ENCODE data around the gene IQSEC1. TPM values are rescaled to one million over a fixed set of nuclear protein-coding genes. Genes with fewer than 3 reads are reported as not detected.

Gene IQSEC1
- total RNA-seq, 6 experiments from 2014 or later, result 21.1 to 25.1 (median 21.9) TPM

DNA sequence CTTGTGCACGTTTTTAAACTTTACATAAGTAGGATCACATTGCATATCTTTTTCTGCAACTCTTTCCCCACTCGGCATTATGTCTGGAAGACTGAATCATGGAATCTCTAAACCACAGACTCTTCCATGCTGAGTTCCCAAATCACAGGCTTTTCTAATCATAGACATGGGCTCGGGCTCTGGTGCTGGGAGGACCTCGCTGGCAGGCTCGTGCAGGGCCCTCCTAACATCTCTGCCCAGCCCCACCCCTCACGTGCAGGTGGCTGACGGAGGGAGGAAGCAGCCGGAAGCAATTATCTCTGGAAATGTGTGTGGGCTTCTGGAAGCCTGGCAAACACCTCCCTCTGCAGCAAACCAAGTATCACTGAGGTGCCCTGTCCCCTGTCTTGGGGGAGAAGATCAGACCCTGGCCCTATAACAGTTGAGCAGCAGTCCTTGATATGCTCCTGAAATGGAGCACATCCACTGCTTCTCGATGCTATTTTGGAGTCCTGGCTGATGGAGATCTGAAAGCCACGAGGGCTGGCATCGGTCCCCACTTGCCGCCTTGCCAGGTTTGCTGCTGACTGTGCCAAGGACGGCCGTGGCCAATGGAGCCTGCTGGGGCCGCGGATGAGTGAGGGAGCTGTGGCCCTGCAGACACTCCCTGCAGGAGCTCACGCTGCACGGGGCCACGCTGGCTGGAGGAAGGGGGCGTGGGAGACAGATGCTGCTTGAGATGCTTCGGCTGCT lies 4.4 kb upstream of the IQSEC1 start:
- H3K4me3 Mint-ChIP-seq, result no peak overlapping the region
- TF ChIP-seq, protein P1, sequence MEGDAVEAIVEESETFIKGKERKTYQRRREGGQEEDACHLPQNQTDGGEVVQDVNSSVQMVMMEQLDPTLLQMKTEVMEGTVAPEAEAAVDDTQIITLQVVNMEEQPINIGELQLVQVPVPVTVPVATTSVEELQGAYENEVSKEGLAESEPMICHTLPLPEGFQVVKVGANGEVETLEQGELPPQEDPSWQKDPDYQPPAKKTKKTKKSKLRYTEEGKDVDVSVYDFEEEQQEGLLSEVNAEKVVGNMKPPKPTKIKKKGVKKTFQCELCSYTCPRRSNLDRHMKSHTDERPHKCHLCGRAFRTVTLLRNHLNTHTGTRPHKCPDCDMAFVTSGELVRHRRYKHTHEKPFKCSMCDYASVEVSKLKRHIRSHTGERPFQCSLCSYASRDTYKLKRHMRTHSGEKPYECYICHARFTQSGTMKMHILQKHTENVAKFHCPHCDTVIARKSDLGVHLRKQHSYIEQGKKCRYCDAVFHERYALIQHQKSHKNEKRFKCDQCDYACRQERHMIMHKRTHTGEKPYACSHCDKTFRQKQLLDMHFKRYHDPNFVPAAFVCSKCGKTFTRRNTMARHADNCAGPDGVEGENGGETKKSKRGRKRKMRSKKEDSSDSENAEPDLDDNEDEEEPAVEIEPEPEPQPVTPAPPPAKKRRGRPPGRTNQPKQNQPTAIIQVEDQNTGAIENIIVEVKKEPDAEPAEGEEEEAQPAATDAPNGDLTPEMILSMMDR (IDR thresholded peaks at IDR 0.05), result no peak
- H3K9me3 Mint-ChIP-seq, result no peaks in the 10 kb centered on the region
- no peak overlapping the region for H3K27ac Mint-ChIP-seq
- H3K4me1 Mint-ChIP-seq (ENCODE audit: low read depth), result no peaks in the 10 kb centered on the region
- peaks cover 55% of the 10 kb centered on the region for H3K27me3 Mint-ChIP-seq (ENCODE audit: insufficient read depth)
- no peak for DNase-seq
- 0 out of 2 replicates have a peak, but pooled peaks cover 5% of the 10 kb centered on the region for H3K36me3 Mint-ChIP-seq (ENCODE audit: low read depth)

DNA sequence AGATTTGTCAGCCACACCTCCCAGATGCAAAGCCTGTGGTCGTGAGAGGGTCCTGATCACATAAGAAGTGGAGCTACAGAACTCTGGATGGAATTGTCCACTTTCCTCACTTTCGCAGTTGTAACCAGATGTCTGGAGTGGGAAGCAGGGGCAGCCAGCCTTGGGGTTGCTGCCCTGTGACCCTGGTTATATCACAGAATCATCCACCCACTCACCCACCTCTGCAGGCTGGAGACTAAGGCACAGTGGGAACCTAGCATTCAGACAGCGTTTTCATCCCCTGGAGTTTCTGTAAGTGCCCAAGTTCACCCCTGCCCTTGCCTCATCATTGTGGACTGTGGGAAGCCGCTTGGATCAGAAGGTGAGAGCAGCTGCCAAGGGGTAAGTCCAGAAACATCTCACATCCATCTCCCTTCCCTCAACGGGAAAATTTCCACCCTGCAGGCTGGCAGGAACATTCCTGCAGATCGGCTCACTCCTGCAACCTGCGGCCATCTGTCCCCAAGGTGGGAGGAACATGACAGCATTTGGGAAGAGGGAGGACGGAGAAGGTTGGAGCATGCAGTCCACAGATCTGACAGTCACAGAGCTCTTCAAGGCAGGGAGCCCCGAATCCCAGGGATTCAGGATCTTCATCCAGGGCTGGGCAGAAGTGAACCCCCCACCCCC lies 2.9 kb upstream of the IQSEC1 start:
- TF ChIP-seq, protein P1 (IDR thresholded peaks at IDR 0.05), result no peak
- Mint-ChIP-seq H3K9me3 (no peaks in the 10 kb centered on the region), H3K27ac (no peak overlapping the region), H3K4me1 (ENCODE audit: low read depth) (no peaks in the 10 kb centered on the region), H3K4me3 (no peak overlapping the region), H3K36me3 (ENCODE audit: low read depth) (0 out of 2 replicates have a peak, but pooled peaks cover 5% of the 10 kb centered on the region), H3K27me3 (ENCODE audit: insufficient read depth) (peaks cover 53% of the 10 kb centered on the region)
- DNase-seq, result no peak

DNA sequence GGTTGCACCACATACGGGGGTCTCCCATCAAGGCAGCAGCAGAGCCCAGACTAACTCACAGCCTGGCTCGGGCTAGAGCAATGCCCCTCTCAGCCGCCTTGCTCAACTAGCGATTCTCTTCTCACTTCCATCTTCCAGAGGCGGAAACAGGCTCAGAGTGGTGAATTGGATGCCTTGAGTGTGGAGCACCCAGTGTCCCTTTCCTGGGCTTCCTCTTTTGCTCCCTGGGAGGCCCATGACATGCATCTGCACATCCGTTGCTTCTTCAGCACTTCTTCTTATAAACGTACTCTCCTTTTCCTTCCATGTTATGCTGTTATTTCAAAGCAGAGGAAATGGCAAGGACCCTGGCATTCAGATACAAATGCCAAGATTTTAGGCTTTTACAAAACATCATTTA lies 2.1 kb upstream of the IQSEC1 start:
- no peaks in the 10 kb centered on the region for H3K4me1 Mint-ChIP-seq (ENCODE audit: low read depth)
- 0 out of 2 replicates have a peak, but pooled peaks cover 5% of the 10 kb centered on the region for H3K36me3 Mint-ChIP-seq (ENCODE audit: low read depth)
- TF ChIP-seq, protein P1 (IDR thresholded peaks at IDR 0.05), result no peak
- no peak for DNase-seq
- H3K27me3 Mint-ChIP-seq (ENCODE audit: insufficient read depth), result peaks cover 54% of the 10 kb centered on the region
- no peak overlapping the region for H3K27ac Mint-ChIP-seq
- no peak overlapping the region for H3K4me3 Mint-ChIP-seq
- H3K9me3 Mint-ChIP-seq, result no peaks in the 10 kb centered on the region

- TF ChIP-seq, protein P1 (IDR thresholded peaks at IDR 0.05), result no peak
- DNase-seq, result no peak
- Mint-ChIP-seq H3K4me1 (ENCODE audit: low read depth) (no peaks in the 10 kb centered on the region), H3K36me3 (ENCODE audit: low read depth) (0 out of 2 replicates have a peak, but pooled peaks cover 5% of the 10 kb centered on the region), H3K27ac (no peak overlapping the region), H3K4me3 (no peak overlapping the region), H3K27me3 (ENCODE audit: insufficient read depth) (peaks cover 50% of the 10 kb centered on the region), H3K9me3 (no peaks in the 10 kb centered on the region)
Observed at GRCh38 chr3:13074006-13074375, 762 bp upstream of the IQSEC1 start.

GRCh38 chr3:13072600-13073325 lies 466 bp downstream of the IQSEC1 start:
- H3K4me3 Mint-ChIP-seq, result no peak overlapping the region

More at GRCh38 chr3:13072600-13073325, 466 bp downstream of the IQSEC1 start:
- no peaks in the 10 kb centered on the region for H3K4me1 Mint-ChIP-seq (ENCODE audit: low read depth)
- TF ChIP-seq, protein P1 (IDR thresholded peaks at IDR 0.05), result no peak
- no peak overlapping the region for H3K27ac Mint-ChIP-seq
- 0 out of 2 replicates have a peak, but pooled peaks cover 5% of the 10 kb centered on the region for H3K36me3 Mint-ChIP-seq (ENCODE audit: low read depth)
- H3K9me3 Mint-ChIP-seq, result no peaks in the 10 kb centered on the region
- no peak for DNase-seq
- H3K27me3 Mint-ChIP-seq (ENCODE audit: insufficient read depth), result peaks cover 41% of the 10 kb centered on the region

Data from HFFc6 (cell line).